Gastroesophageal sphincter (tissue), 4 donors: ENCODE measurements around the gene CACNG6. TPM values are rescaled to one million over a fixed set of nuclear protein-coding genes. Genes with fewer than 3 reads are reported as not detected.
A peak's percentile ranks its signal among the peaks of the same experiment; 100 is the strongest.

ENCODE experiments used
- ATAC-seq: fragments of 150-250 bp; one replicate; pipeline ENCODE4 v1.9.1; 2016; ENCODE audit warnings: mild to moderate bottlenecking, moderate library complexity
- H3K27ac ChIP-seq, 4 donors: fragments of 200-600 bp; sonication (generic) in 3 of 4; 1 replicate in 3 of 4; 2 replicates in 1 of 4; pipeline ENCODE4 v1.5.1; 2016 to 2019
- H3K27me3 ChIP-seq: fragments of 200-600 bp; sonication (generic); one replicate; pipeline ENCODE4 v1.5.1; 2019
- H3K36me3 ChIP-seq, 2 donors: fragments of 200-600 bp; sonication (generic); one replicate each; pipeline ENCODE4 v1.5.1; 2019; ENCODE audit warnings: control low read depth in 1 of 2
- H3K4me1 ChIP-seq, 3 donors: fragments of 200-600 bp; sonication (generic); 1 replicate in 2 of 3; 2 replicates in 1 of 3; pipeline ENCODE4 v1.5.1; 2016 to 2019; ENCODE audit warnings: control low read depth in 2 of 3
- H3K4me3 ChIP-seq, 2 donors: fragments of 200-600 bp; sonication (generic); one replicate each; pipeline ENCODE4 v1.5.1; 2019; ENCODE audit warnings: mild to moderate bottlenecking in 1 of 2, moderate library complexity in 1 of 2
- H3K9me3 ChIP-seq, 3 donors: fragments of 200-600 bp; sonication (generic); one replicate each; pipeline ENCODE4 v1.5.1; 2017 to 2019; ENCODE audit warnings: control low read depth in 2 of 3
- CTCF ChIP-seq, 4 experiments: fragments of 200-600 bp in 2 of 4; fragments of 450-650 bp in 2 of 4; sonication (generic) in 1 of 4; IDR thresholded peaks; one replicate each; pipeline ENCODE4 v1.5.1; 2017 to 2019; ENCODE audit warnings: antibody characterized with exemption in 4 of 4, mild to moderate bottlenecking in 2 of 4, moderate library complexity in 2 of 4
- EP300 ChIP-seq: sonication (generic); formaldehyde crosslinking; IDR thresholded peaks from one replicate; pipeline ENCODE4 v1.6.1; 2017; ENCODE audit warnings: antibody characterized with exemption, mild to moderate bottlenecking
- POLR2A ChIP-seq, 2 donors: fragments of 450-650 bp; IDR thresholded peaks; one replicate each; pipeline ENCODE4 v1.6.1; 2017; ENCODE audit warnings: antibody characterized with exemption in 2 of 2, mild to moderate bottlenecking in 2 of 2, moderate library complexity in 1 of 2
- POLR2AphosphoS5 ChIP-seq: sonication (generic); formaldehyde crosslinking; IDR thresholded peaks from one replicate; pipeline ENCODE4 v1.6.1; 2017; ENCODE audit warnings: antibody characterized with exemption
- WGBS, 2 donors: methylation state at CpG; one replicate each; pipeline ENCODE4 v1.1.5; 2018; ENCODE audit warnings: low coverage in 1 of 2; 5-methylcytosine and 5-hydroxymethylcytosine counted together
- total RNA-seq, 4 donors: library from RNA; depleted of rRNA; stranded (reverse); fragments of >200 nt; gene quantifications; one replicate each; pipeline ENCODE4 v1.1.0, GENCODE V29; 2016

Gene CACNG6
- total RNA-seq, 4 donors from 2014 or later, result not detected

- no peak overlapping the region for H3K4me3 ChIP-seq
- H3K36me3 ChIP-seq, result no peaks in the 10 kb centered on the region
- peaks cover 90% of the 10 kb centered on the region for H3K27me3 ChIP-seq
- no peaks in the 10 kb centered on the region for H3K9me3 ChIP-seq
- 50 to 55% methylated on average over 1 to 7 of the region's 7 CpGs for WGBS, 2 donors
- peaks cover 0 to 5% (median 0%) of the 10 kb centered on the region in 3 donors for H3K4me1 ChIP-seq
- H3K27ac ChIP-seq, result no peak overlapping the region
- no peak for ATAC-seq
- no peak for TF ChIP-seq POLR2A (IDR thresholded peaks at IDR 0.05)
- TF ChIP-seq POLR2AphosphoS5, result no peak
- no peak for TF ChIP-seq CTCF (IDR thresholded peaks at IDR 0.05)
- TF ChIP-seq EP300, result no peak
These were observed 24.5 kb upstream of the CACNG6 start for GRCh38 chr19:53966931-53967330.

GRCh38 chr19:53969366-53969765, 22.1 kb upstream of the CACNG6 start:
- no peak for TF ChIP-seq CTCF (IDR thresholded peaks at IDR 0.05)
- no peak for TF ChIP-seq EP300
- no peaks in the 10 kb centered on the region for H3K36me3 ChIP-seq
- peaks cover 91% of the 10 kb centered on the region for H3K27me3 ChIP-seq
- ATAC-seq, result no peak
- H3K27ac ChIP-seq, result no peak overlapping the region
- no peaks in the 10 kb centered on the region for H3K9me3 ChIP-seq
- WGBS, 2 donors, result 83 to 100% methylated on average over 1 to 3 of the region's 6 CpGs
- no peak overlapping the region for H3K4me3 ChIP-seq
- no peaks in the 10 kb centered on the region for H3K4me1 ChIP-seq

- no peak for TF ChIP-seq CTCF (IDR thresholded peaks at IDR 0.05)
- no peak for TF ChIP-seq EP300
- no peak for TF ChIP-seq POLR2A (IDR thresholded peaks at IDR 0.05)
- TF ChIP-seq POLR2AphosphoS5, result no peak
- H3K4me1 ChIP-seq, result no peaks in the 10 kb centered on the region
- H3K9me3 ChIP-seq, result no peaks in the 10 kb centered on the region
- 63% methylated on average over 5 of the region's 10 CpGs; no CpG with 5 or more reads in 1 of the 2 donors for WGBS, 2 donors
- no peak overlapping the region for H3K4me3 ChIP-seq
- no peak overlapping the region for H3K27ac ChIP-seq
- peaks cover 90% of the 10 kb centered on the region for H3K27me3 ChIP-seq
- H3K36me3 ChIP-seq, result no peaks in the 10 kb centered on the region
- ATAC-seq, result no peak
These were observed 19.8 kb upstream of the CACNG6 start for GRCh38 chr19:53971673-53972072.

DNA sequence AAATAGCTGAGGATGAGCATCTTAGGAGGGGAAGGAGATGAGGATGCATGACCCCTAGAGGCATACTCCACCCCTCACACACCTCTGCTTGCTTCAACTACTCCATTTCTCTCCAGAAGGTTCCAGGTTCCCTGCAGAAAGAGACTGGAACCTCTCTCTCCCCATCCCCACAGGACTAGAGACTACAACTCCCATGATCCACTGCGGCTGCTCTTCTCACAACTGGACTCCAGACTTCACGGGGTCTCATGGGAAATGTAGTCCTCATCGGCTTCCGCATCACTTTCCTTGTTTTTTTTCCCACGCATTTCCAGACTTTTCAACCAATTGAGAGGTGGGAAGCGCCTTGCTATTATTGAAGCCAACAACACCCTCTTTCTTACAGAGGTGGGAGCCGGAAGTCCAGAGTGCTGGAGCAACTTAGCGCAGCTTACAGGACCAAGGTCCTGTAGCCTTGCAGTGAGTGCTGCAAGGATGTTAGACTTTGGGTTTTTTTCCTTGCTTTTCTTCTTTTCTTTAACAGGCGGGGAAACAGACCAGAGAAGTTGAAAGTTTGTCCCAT, 13.9 kb upstream of the CACNG6 start:
- H3K27ac ChIP-seq, result no peak overlapping the region
- ATAC-seq, result peak; percentile 87
- H3K36me3 ChIP-seq, result no peaks in the 10 kb centered on the region
- 0 to 4% methylated on average over 5 to 8 of the region's 9 CpGs for WGBS, 2 donors
- H3K4me1 ChIP-seq, result peaks cover 0 to 43% (median 14%) of the 10 kb centered on the region in 3 donors
- H3K4me3 ChIP-seq, result peak overlapping the region in 1 of 2 donors; percentile 39
- H3K9me3 ChIP-seq, result no peaks in the 10 kb centered on the region
- no peak for TF ChIP-seq EP300
- TF ChIP-seq CTCF (IDR thresholded peaks at IDR 0.05), result no peak
- TF ChIP-seq POLR2A (IDR thresholded peaks at IDR 0.05), result no peak
- TF ChIP-seq POLR2AphosphoS5, result no peak
- peaks cover 98% of the 10 kb centered on the region for H3K27me3 ChIP-seq

DNA sequence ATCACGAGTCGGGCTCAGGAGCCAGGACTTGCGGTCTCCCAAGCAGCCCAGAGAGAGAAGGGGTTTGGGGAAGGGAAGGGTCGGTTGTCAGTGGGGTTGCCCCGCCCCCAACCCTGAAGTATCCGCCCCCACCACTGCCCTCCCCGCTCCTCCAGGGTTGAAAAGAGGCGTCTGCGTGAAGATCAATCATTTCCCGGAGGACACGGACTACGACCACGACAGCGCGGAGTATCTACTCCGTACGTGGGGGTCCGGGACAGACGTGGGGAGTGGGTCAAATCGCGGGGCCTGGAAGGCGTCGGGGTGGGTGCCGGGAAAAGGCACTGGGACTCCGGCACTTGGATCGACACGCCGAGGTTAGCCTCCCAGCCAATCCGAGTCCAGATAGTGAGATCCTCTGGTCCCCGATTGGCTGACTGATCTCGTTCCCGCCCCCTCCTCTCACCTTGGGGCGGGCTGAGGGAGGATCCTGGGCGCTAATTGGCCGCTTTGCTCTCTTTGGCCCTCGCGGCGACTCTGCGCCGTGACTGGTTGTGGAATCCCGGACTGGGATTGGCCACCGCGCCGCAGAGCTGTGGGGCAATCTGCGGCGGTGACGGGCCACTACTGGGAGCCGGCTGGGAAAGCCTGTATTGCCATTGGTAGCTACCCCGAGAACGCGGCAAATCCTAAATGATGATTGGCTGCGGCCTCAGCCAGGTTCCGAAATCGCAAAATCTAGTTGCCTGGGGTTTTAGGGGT, 13.3 kb upstream of the CACNG6 start:
- H3K4me1 ChIP-seq, result peaks cover 0 to 48% (median 14%) of the 10 kb centered on the region in 3 donors
- peak overlapping the region in 1 of 2 donors; percentile 39 for H3K4me3 ChIP-seq
- 0 to 8% methylated on average over 3 to 4 of the region's 54 CpGs for WGBS, 2 donors
- peak; percentile 32 for ATAC-seq
- H3K27me3 ChIP-seq, result peaks cover 98% of the 10 kb centered on the region
- no peak for TF ChIP-seq CTCF (IDR thresholded peaks at IDR 0.05)
- no peak for TF ChIP-seq POLR2AphosphoS5
- no peak for TF ChIP-seq EP300
- TF ChIP-seq POLR2A (IDR thresholded peaks at IDR 0.05), result no peak
- no peak overlapping the region for H3K27ac ChIP-seq
- H3K9me3 ChIP-seq, result no peaks in the 10 kb centered on the region
- no peaks in the 10 kb centered on the region for H3K36me3 ChIP-seq
